HK-2 (cell line): ENCODE measurements around the gene MOBP.

Experiments
- DNase-seq: peaks from one replicate; pipeline ENCODE4 v3.0.0-alpha.2; 2018; ENCODE audit not compliant: unreplicated experiment

The MOBP gene

GRCh38 chr3:39497753-39498152, 30.3 kb downstream of the MOBP start:
- DNase-seq, result no peak

- no peak for DNase-seq
These were observed 32.3 kb downstream of the MOBP start for GRCh38 chr3:39499651-39500273.

GRCh38 chr3:39501059-39501458, 33.6 kb downstream of the MOBP start:
- no peak for DNase-seq

- DNase-seq, result no peak
These were observed 34.7 kb downstream of the MOBP start for GRCh38 chr3:39501968-39502837.

- DNase-seq, result no peak
These were observed 35.3 kb downstream of the MOBP start for GRCh38 chr3:39502838-39503145.

GRCh38 chr3:39505866-39506742, 38.6 kb downstream of the MOBP start:
- no peak for DNase-seq

GRCh38 chr3:39506863-39507262, 39.4 kb downstream of the MOBP start:
- DNase-seq, result no peak

- DNase-seq, result no peak
These were observed 46.4 kb downstream of the MOBP start for GRCh38 chr3:39513791-39514369.

- DNase-seq, result no peak
These were observed 48.4 kb downstream of the MOBP start for GRCh38 chr3:39515681-39516441.

GRCh38 chr3:39519103-39519502, 51.6 kb downstream of the MOBP start:
- no peak for DNase-seq

- DNase-seq, result no peak
These were observed 52.2 kb downstream of the MOBP start for GRCh38 chr3:39519554-39520288.

GRCh38 chr3:39521456-39521855, 54.0 kb downstream of the MOBP start:
- DNase-seq, result no peak

GRCh38 chr3:39524107-39524506, 56.6 kb downstream of the MOBP start:
- no peak for DNase-seq

- DNase-seq, result no peak
These were observed 61.4 kb downstream of the MOBP start for GRCh38 chr3:39528844-39529243.

- DNase-seq, result no peak
These were observed 62.1 kb downstream of the MOBP start for GRCh38 chr3:39529577-39529976.

- DNase-seq, result no peak
These were observed 63.6 kb downstream of the MOBP start for GRCh38 chr3:39531066-39531465.

- DNase-seq, result no peak
These were observed 64.2 kb downstream of the MOBP start for GRCh38 chr3:39531665-39532064.

GRCh38 chr3:39532777-39533176, 65.3 kb downstream of the MOBP start:
- no peak for DNase-seq

- DNase-seq, result no peak
These were observed 65.7 kb downstream of the MOBP start for GRCh38 chr3:39533226-39533625.

GRCh38 chr3:39540162-39540921, 72.9 kb downstream of the MOBP start:
- no peak for DNase-seq
